ENCODE measurements around the gene CRIP1.

CRIP1 gene

DNA sequence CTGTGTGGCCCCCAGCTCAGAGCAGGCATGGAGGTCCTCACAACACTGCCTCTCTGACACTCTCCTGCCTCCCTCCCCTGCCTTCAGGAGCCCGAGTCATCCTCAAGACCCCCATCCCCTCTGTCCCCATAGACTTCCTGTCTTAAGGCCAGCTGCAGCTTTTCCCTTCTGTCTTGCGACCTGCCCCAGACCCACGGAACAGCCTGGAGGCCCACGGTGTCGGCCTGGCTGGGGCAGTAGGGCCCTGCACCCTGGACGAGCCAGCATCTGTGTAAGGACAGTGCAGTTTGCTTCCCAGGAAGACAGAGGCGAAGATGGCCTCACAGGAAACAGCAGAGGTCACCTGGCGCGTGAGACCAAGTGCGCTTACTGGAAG lies 14.0 kb downstream of the CRIP1 start:
- Histone ChIP-seq H2AFZ (ENCODE audit: low read depth, low read length) (no peak overlapping the region), H3K4me1 (ENCODE audit: insufficient read depth, low read length) (peaks cover 4% of the 10 kb centered on the region)

GRCh38 chr14:105501504-105502291 lies 15.0 kb downstream of the CRIP1 start:
- Histone ChIP-seq H3K9me3 (ENCODE audit: low read length) (no peaks in the 10 kb centered on the region), H3K4me1 (ENCODE audit: insufficient read depth, low read length) (peaks cover 4% of the 10 kb centered on the region), H3K27me3 (ENCODE audit: insufficient read depth, low read length) (peaks cover 2% of the 10 kb centered on the region), H3K4me3 (ENCODE audit: low read length) (no peak overlapping the region), H2AFZ (ENCODE audit: low read depth, low read length) (no peak overlapping the region), H3K36me3 (ENCODE audit: insufficient read depth, low read length) (no peaks in the 10 kb centered on the region)

More for the DNA sequence above, 14.0 kb downstream of the CRIP1 start:
- Histone ChIP-seq H3K4me3 (ENCODE audit: low read length) (no peak overlapping the region), H3K9me3 (ENCODE audit: low read length) (no peaks in the 10 kb centered on the region), H3K36me3 (ENCODE audit: insufficient read depth, low read length) (no peaks in the 10 kb centered on the region), H3K27me3 (ENCODE audit: insufficient read depth, low read length) (peaks cover 2% of the 10 kb centered on the region)

GRCh38 chr14:105502446-105503295 lies 16.0 kb downstream of the CRIP1 start:
- H3K27me3 ChIP-seq (ENCODE audit: insufficient read depth, low read length), result peaks cover 2% of the 10 kb centered on the region
- H2AFZ ChIP-seq (ENCODE audit: low read depth, low read length), result no peak overlapping the region
- H3K36me3 ChIP-seq (ENCODE audit: insufficient read depth, low read length), result no peaks in the 10 kb centered on the region
- H3K4me1 ChIP-seq (ENCODE audit: insufficient read depth, low read length), result peaks cover 4% of the 10 kb centered on the region
- no peaks in the 10 kb centered on the region for H3K9me3 ChIP-seq (ENCODE audit: low read length)
- H3K4me3 ChIP-seq (ENCODE audit: low read length), result no peak overlapping the region

DNA sequence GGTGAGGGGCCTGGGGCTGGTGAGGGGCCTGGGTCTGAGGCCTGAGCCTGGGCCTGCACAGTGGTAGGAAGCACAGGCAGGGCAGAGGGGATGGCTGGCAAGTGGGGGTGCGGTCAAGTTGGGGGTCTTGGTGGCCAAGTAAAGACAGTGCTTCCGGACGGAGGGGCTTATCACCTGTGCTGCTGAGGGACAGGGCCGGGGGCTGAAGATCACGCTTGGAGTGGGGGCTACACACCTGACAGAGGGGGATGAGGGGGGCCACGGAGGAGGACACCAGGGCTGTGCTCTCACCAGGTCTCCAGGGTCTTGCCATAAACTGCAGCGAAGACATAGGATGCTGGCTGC lies 16.6 kb downstream of the CRIP1 start:
- Histone ChIP-seq H3K27me3 (ENCODE audit: insufficient read depth, low read length) (peaks cover 7% of the 10 kb centered on the region), H2AFZ (ENCODE audit: low read depth, low read length) (no peak overlapping the region), H3K4me1 (ENCODE audit: insufficient read depth, low read length) (peaks cover 4% of the 10 kb centered on the region), H3K9me3 (ENCODE audit: low read length) (no peaks in the 10 kb centered on the region), H3K36me3 (ENCODE audit: insufficient read depth, low read length) (no peaks in the 10 kb centered on the region), H3K4me3 (ENCODE audit: low read length) (no peak overlapping the region)

DNA sequence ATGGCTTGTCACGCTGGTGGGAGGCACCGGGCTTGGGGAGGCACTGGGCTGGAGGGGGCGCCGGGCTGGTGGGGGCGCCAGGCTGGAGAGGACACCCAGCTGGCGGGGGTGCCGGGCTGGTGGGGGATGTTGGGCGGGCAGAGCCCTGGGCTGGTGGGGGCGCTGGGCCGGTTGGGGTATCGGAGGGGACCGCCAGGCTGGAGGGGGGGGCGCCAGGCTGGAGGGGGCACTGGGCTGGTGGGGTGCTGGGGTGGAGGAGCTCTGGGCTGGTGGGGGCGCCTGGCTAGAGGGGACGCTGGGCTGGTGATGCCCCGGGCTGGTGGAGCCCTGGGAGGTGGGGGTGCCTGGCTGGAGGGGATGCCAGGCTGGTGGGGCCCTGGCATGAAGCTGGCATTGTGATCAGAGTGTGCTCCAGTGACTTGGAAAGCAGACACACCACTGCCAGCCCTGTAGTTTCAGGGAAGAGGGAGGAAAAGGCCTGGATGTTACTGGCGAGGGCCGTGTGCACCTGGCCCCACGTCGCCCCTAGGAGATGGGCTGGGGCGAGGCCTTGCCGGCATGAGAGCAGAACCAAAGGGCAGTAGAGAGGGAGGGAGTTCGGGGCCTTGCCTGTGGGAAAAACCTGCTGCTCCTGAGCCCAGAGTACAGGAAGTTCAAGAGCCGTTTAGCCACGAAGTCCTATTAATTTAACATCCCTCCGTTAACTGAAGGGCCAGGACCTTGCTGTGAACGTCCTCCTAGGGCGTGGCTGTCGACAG lies 17.4 kb downstream of the CRIP1 start:
- Histone ChIP-seq H3K36me3 (ENCODE audit: insufficient read depth, low read length) (no peaks in the 10 kb centered on the region), H3K9me3 (ENCODE audit: low read length) (no peaks in the 10 kb centered on the region), H2AFZ (ENCODE audit: low read depth, low read length) (no peak overlapping the region), H3K4me3 (ENCODE audit: low read length) (no peak overlapping the region), H3K4me1 (ENCODE audit: insufficient read depth, low read length) (peaks cover 3% of the 10 kb centered on the region), H3K27me3 (ENCODE audit: insufficient read depth, low read length) (peaks cover 10% of the 10 kb centered on the region)

- H2AFZ ChIP-seq (ENCODE audit: low read depth, low read length), result no peak overlapping the region
- no peak overlapping the region for H3K4me3 ChIP-seq (ENCODE audit: low read length)
- peaks cover 10% of the 10 kb centered on the region for H3K27me3 ChIP-seq (ENCODE audit: insufficient read depth, low read length)
- no peaks in the 10 kb centered on the region for H3K4me1 ChIP-seq (ENCODE audit: insufficient read depth, low read length)
- H3K9me3 ChIP-seq (ENCODE audit: low read length), result no peaks in the 10 kb centered on the region
- no peaks in the 10 kb centered on the region for H3K36me3 ChIP-seq (ENCODE audit: insufficient read depth, low read length)
Measured at GRCh38 chr14:105505101-105505500, 18.4 kb downstream of the CRIP1 start.

GRCh38 chr14:105507247-105507646 lies 20.6 kb downstream of the CRIP1 start:
- no peaks in the 10 kb centered on the region for H3K4me1 ChIP-seq (ENCODE audit: insufficient read depth, low read length)
- H3K4me3 ChIP-seq (ENCODE audit: low read length), result no peak overlapping the region
- peaks cover 20% of the 10 kb centered on the region for H3K27me3 ChIP-seq (ENCODE audit: insufficient read depth, low read length)
- no peak overlapping the region for H2AFZ ChIP-seq (ENCODE audit: low read depth, low read length)
- no peaks in the 10 kb centered on the region for H3K9me3 ChIP-seq (ENCODE audit: low read length)
- no peaks in the 10 kb centered on the region for H3K36me3 ChIP-seq (ENCODE audit: insufficient read depth, low read length)

GRCh38 chr14:105508069-105508468 lies 21.4 kb downstream of the CRIP1 start:
- Histone ChIP-seq H3K4me3 (ENCODE audit: low read length) (no peak overlapping the region), H3K36me3 (ENCODE audit: insufficient read depth, low read length) (no peaks in the 10 kb centered on the region), H3K27me3 (ENCODE audit: insufficient read depth, low read length) (peaks cover 26% of the 10 kb centered on the region), H3K9me3 (ENCODE audit: low read length) (no peaks in the 10 kb centered on the region), H2AFZ (ENCODE audit: low read depth, low read length) (no peak overlapping the region), H3K4me1 (ENCODE audit: insufficient read depth, low read length) (no peaks in the 10 kb centered on the region)

GRCh38 chr14:105508601-105509000 lies 21.9 kb downstream of the CRIP1 start:
- Histone ChIP-seq H3K9me3 (ENCODE audit: low read length) (no peaks in the 10 kb centered on the region), H2AFZ (ENCODE audit: low read depth, low read length) (no peak overlapping the region), H3K4me1 (ENCODE audit: insufficient read depth, low read length) (no peaks in the 10 kb centered on the region), H3K36me3 (ENCODE audit: insufficient read depth, low read length) (no peaks in the 10 kb centered on the region), H3K4me3 (ENCODE audit: low read length) (no peak overlapping the region), H3K27me3 (ENCODE audit: insufficient read depth, low read length) (peaks cover 26% of the 10 kb centered on the region)

- Histone ChIP-seq H3K36me3 (ENCODE audit: insufficient read depth, low read length) (no peaks in the 10 kb centered on the region), H2AFZ (ENCODE audit: low read depth, low read length) (no peak overlapping the region), H3K4me1 (ENCODE audit: insufficient read depth, low read length) (no peaks in the 10 kb centered on the region), H3K9me3 (ENCODE audit: low read length) (peaks cover 2% of the 10 kb centered on the region), H3K4me3 (ENCODE audit: low read length) (no peak overlapping the region), H3K27me3 (ENCODE audit: insufficient read depth, low read length) (peaks cover 25% of the 10 kb centered on the region)
Measured at GRCh38 chr14:105517096-105517495, 30.4 kb downstream of the CRIP1 start.

GRCh38 chr14:105519946-105520698 lies 33.4 kb downstream of the CRIP1 start:
- peaks cover 4% of the 10 kb centered on the region for H3K9me3 ChIP-seq (ENCODE audit: low read length)
- no peaks in the 10 kb centered on the region for H3K4me1 ChIP-seq (ENCODE audit: insufficient read depth, low read length)
- no peaks in the 10 kb centered on the region for H3K36me3 ChIP-seq (ENCODE audit: insufficient read depth, low read length)
- H3K4me3 ChIP-seq (ENCODE audit: low read length), result no peak overlapping the region
- peaks cover 16% of the 10 kb centered on the region for H3K27me3 ChIP-seq (ENCODE audit: insufficient read depth, low read length)
- H2AFZ ChIP-seq (ENCODE audit: low read depth, low read length), result no peak overlapping the region

DNA sequence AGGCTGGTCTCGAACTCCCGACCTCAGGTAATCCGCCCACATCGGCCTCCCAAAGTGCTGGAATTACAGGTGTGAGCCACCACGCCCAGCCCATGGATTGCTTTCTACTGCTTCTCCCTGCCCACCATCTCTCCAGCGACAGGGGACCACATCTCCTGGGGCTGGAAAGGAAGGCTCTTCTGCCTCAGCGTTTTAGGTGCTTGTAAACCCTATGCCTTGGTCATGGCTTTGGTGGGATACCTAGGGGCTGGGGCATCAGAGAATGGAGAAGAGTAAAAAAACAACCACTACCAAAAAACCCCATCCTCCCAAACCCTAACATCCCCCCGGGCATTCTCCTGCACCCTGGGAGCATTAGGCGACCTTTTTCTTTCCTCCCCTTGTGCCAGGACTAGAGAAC lies 38.6 kb downstream of the CRIP1 start:
- peaks cover 3% of the 10 kb centered on the region for H3K27me3 ChIP-seq (ENCODE audit: insufficient read depth, low read length)
- no peak overlapping the region for H2AFZ ChIP-seq (ENCODE audit: low read depth, low read length)
- no peaks in the 10 kb centered on the region for H3K36me3 ChIP-seq (ENCODE audit: insufficient read depth, low read length)
- H3K4me3 ChIP-seq (ENCODE audit: low read length), result no peak overlapping the region
- peaks cover 3% of the 10 kb centered on the region for H3K4me1 ChIP-seq (ENCODE audit: insufficient read depth, low read length)
- H3K9me3 ChIP-seq (ENCODE audit: low read length), result peaks cover 2% of the 10 kb centered on the region
